Transverse colon (tissue), 4 donors: ENCODE measurements around the gene ENTPD1.

Experiments
- CTCF ChIP-seq, 5 experiments: fragments of 200-600 bp in 3 of 5; fragments of 450-650 bp in 2 of 5; sonication (generic) in 3 of 5; IDR thresholded peaks; 1 replicate in 2 of 5; 2 replicates in 3 of 5; pipeline ENCODE4 v1.5.1; 2016 to 2017; ENCODE audit warnings: antibody characterized with exemption in 5 of 5, inconsistent platforms in 3 of 5, mild to moderate bottlenecking in 2 of 5, moderate library complexity in 1 of 5
- EP300 ChIP-seq: sonication (generic); formaldehyde crosslinking; IDR thresholded peaks from one replicate; pipeline ENCODE4 v1.6.1; 2017; ENCODE audit warnings: antibody characterized with exemption, low read depth
- POLR2A ChIP-seq: fragments of 450-650 bp; IDR thresholded peaks from one replicate; pipeline ENCODE4 v1.6.1; 2016; ENCODE audit warnings: antibody characterized with exemption, mild to moderate bottlenecking, moderate library complexity
- POLR2AphosphoS5 ChIP-seq, 3 donors: sonication (generic); formaldehyde crosslinking; IDR thresholded peaks; one replicate each; pipeline ENCODE4 v1.6.1; 2016; ENCODE audit warnings: antibody characterized with exemption in 3 of 3

DNA sequence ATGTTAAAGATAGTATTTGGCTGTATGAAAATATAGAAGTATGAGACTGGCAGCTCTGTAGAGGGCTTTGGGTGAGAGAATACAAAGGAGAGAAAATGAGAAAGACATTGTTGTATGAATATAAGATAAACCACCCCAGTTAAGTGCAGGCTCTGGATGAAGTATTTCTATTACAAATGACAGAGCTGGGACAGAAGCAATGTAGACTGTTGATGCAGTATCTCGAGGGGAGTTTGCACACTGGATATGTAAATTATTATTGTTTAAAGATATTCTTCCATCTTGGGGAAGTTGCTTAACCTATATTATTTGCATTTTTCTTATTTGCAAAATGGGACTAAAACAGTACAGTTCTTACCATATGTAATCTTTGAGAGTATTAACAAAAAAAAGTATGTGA is 31.5 kb downstream of the ENTPD1 start:
- TF ChIP-seq CTCF (IDR thresholded peaks at IDR 0.05): no peak
- TF ChIP-seq POLR2AphosphoS5 (IDR thresholded peaks at IDR 0.05): no peak
- TF ChIP-seq POLR2A: no peak
- TF ChIP-seq EP300: no peak
